Stimulated activated CD4-positive, alpha-beta T cell treated with anti-CD3 and anti-CD28 coated beads, TNF-alpha, amount 100 ng/mL, for 24 hours (primary cell): ENCODE data around the gene INVS.
"Not testable (repeated sequence)": the region's sequence is repeated elsewhere in the genome, so short reads cannot be mapped to it uniquely, and the experiment has no call there.

ENCODE experiments used
- DNase-seq, 3 experiments: peaks; one replicate each; pipeline ENCODE4 v3.0.0-alpha.2; 2020; ENCODE audit warnings: low read depth in 3 of 3

INVS gene

DNA sequence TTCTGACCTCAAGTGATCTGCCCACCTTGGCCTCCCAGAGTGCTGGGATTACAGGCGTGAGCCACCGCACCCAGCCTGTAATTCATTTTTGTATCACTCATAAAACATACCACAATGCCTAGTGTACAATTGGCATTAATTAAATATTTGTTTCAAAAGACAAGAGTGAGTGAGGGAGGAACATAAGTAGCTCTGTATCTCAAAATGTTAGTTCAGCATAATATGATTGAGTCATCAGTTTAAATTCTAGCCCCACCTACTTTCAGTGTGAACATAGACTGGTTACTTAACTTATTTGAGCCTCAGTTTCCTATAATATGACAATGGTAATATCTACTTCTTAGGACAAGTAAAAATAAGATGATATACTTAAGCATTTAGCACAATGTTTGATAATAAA, 26.9 kb downstream of the INVS start:
- no peak for DNase-seq

DNA sequence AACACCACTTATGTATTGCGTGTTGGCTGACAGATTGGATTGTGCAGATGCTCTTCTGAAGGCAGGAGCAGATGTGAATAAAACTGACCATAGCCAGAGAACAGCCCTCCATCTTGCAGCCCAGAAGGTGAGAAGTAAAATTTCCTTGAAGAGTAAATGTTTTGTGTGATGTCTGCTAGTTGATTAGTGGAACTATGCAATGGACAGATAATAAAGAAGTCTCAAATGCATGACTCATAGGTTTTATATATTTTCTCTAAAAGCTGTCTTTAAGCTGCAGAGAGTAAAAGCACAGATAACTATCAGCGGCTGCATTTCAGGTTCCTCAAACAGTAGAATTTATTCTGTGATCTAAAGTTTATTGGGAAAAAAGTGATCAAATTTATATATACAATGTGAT, 27.4 kb downstream of the INVS start:
- no peak for DNase-seq

DNA sequence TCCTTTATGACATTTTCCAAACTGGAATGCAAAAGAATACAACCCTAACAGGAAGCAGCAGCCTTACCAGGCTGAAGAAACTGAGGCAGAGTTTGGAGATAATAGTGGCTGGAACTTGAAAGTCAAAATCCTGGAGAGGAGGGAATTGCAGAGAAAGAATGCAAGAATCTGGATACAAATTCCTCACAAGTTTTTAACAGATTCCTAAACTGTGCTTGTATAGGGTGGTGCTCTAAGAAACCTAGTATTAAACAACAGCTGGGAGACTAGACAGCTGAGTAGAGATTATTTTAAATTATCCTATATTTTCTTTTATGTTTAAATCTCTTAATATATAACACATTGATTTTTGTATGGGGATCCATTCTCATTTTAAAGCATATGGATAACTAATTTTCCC, 30.7 kb downstream of the INVS start:
- no peak for DNase-seq

DNA sequence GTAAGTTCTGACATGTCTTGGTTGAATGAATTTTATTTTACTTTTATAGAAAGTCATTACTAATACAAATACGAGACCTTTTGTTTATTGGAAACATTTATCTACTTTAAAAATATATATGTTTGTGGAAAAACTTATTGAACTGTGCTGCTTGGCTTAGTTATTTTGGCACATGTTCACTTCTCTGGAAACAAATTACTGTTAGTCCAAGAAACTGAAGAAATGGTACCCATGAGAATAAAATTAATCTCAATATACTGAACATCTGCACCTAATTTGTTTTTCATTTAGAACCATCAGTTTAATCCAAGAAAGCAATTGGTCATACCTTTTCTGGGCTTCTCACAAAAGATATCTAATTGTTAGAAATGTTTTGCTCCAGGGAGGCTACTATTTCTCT, 32.2 kb downstream of the INVS start:
- no peak for DNase-seq

DNA sequence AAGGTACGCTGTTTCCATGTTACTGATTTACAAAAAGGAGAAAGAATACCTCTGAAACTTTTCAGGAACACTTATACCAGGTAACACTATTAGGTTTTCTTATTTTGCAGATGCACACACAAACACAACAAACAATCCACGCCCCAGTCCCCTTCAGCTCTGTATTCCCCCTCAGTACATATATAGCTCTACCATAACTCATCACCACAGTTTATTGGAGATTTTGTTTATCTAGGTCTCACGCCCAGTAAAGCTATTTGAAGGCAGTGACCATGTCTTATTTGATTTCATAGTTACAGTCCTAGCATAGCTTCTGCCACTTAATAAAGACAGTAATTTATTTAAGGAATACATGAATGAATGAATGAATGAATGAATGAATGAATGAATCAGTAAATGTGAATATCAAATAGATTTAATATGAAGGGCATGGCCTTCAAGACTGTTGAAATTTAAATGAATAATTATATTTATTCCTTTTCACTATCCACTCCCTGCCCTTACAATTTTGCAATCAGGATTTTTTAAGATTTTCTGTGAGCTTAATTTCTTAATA, 32.9 kb downstream of the INVS start:
- no peak for DNase-seq

DNA sequence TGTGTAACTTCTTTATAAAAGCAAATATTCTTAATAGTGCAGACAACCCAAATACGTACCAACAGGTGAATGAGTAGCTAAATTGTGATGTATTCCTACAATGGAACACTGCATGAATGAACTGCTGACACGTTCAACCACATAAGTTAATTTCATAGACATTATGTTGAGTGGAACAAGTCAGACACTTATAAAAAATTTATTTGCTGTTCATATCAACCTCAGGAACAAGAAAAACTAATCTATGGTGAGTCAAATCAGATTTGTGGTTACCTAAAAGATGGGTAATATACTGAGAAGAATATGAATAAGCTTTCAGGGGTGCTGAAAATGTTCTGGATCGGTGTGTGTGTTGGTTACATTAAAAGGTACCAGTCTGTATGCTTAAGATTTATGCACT, 35.7 kb downstream of the INVS start:
- DNase-seq, result no peak

DNA sequence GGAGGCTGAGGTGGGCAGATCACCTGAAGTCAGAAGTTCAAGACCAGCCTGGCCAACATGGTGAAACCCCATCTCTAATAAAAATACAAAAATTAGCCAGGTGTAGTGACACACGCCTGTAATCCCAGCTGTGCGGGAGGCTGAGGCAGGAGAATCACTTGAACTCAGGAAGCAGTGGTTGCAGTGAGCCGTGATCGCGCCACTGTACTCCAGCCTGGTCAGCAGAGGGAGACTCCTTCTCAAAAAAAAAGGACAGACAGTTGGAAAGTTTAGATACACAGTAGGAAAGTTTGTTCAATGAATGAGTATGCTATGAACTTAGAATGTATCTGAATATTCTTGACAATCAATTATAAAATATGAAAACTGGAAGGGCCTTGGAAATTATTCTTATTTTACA, 37.8 kb downstream of the INVS start:
- not testable (repeated sequence) for DNase-seq

DNA sequence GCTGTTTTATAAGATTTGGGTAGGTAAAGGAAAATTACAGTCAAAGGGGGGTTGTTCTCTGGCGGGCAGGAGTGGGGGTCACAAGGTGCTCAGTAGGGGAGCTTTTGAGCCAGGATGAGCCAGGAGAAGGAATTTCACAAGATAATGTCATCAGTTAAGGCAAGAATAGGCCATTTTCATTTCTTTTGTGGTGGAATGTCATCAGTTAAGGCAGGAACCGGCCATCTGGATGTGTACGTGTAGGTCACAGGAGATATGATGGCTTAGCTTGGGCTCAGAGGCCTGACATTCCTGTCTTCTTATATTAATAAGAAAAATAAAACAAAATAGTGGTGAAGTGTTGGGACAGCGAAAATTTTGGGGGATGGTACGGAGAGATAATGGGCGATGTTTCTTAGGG, 41.3 kb downstream of the INVS start:
- not testable (repeated sequence) for DNase-seq

DNA sequence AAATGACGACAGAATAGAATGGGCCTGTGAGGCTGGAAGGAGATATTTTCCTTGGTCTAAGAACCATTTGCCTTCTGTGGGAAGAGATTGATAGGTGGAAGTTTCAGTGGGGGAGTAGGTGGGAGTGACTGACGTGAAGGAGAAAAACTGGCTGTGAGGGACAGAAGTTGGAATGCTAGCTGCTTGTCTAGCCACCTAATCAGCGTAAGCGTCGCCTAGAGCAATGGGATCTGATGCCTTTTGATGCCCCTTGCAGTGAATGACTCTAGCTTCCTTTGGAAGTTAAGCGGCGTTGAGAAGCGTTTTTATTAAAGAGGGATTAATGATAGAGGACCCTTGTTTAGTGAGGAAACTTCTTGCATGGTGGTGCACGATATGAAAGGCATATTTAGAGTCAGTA, 42.8 kb downstream of the INVS start:
- not testable (repeated sequence) for DNase-seq

DNA sequence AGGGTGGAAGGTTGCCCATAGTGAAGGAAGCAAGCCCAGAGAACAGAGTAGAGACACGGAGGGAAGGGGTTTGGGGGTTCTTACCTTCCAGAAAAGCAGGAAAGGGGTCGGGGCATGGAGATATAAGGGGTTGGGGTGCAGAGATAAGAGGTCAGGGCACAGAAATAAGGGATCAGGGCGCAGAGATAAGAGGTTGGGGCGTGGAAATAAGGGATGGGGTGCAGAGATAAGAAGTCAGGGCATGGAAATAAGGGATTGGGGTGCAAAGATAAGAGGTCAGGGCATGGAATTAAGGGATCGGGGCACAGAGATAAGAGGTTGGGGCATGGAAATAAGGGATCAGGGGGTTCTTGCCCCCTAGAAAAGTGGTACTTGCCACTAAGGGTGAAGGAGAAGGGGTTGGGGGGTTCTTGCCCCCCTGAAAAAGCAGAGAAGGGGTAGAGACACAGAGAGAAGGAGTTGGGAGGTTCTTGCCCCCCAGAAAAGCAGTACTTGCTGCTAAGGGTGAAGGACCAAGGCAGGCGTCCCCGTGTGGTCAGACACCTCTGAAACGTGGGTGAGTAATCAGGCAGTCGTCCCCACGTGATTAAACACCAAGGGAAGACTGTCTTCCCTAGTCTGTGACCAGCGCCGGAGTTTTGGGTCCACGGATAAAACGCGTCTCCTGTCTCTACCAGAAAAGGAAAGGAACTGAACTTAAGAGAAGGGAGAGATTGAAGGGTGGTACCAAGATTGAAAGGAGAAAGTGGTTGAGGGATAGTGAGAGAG, 46.3 kb downstream of the INVS start:
- not testable (repeated sequence) for DNase-seq

DNA sequence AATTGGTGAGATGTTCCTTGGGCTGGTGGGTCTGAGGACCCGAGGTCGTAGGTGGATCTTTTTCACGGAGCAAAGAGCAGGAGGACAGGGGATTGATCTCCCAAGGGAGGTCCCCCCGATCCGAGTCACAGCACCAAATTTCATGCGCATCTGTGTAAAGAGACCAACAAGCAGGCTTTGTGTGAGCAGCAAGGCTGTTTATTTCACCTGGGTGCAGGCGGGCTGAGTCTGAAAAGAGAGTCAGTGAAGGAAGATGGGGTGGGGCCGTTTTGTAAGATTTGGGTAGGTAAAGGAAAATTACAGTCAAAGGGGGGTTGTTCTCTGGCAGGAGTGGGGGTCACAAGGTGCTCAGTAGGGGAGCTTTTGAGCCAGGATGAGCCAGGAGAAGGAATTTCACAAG, 46.9 kb downstream of the INVS start:
- not testable (repeated sequence) for DNase-seq

DNA sequence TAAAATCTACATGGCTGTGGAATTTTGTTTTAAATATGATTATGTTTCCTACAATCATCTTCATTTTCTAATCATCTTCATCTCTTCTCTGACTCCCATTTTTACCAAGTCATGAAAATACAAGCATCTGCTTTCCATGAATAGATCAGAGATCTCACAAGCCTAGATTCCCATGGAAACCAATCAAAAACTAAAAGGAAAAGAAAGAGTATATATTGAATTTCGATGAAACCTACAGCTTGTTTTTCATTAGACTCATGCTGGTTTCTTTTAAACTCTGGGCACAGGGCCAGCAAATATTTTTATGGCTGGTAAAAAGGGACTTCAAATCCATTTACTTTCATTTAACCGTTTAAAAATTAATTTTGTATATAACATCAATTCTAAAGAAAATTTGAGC, 51.2 kb downstream of the INVS start:
- no peak for DNase-seq

DNA sequence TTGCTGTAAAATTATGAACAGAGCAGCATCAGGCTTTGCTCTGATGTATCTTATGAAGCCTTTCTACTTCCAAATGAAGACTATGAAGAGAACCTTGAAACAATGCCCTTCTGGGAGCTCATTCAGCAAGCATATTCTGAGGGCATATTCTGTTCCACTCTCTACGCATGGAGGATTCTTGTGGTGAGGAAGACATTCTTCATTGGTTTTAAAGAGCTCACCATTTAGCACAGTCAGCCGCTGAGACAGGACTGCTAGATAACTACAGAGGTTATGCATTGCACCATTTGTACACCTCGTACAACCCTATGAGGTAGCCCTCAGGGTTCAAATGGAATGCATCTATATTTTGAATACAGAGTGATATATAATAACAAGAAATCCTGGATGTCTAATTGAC, 61.0 kb downstream of the INVS start:
- no peak for DNase-seq

DNA sequence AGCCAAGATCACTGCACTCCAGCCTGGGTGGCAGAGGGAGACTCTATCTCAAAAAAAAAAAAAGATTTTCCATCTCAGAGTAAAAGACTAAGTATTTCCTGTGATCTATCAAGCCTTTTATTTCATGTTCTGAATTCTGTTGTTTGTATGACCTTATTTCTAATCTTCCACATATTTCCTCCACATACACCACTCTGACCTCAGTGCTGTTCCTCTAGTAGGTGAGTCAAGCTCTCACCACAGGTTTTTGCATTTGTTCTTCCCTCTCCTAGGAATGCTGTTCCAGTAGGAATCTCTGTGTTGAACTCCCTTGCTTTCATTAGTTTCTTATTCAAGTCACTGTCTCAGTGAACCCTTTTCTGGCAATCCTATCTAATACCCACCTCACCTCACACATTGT, 68.1 kb downstream of the INVS start:
- no peak for DNase-seq

DNA sequence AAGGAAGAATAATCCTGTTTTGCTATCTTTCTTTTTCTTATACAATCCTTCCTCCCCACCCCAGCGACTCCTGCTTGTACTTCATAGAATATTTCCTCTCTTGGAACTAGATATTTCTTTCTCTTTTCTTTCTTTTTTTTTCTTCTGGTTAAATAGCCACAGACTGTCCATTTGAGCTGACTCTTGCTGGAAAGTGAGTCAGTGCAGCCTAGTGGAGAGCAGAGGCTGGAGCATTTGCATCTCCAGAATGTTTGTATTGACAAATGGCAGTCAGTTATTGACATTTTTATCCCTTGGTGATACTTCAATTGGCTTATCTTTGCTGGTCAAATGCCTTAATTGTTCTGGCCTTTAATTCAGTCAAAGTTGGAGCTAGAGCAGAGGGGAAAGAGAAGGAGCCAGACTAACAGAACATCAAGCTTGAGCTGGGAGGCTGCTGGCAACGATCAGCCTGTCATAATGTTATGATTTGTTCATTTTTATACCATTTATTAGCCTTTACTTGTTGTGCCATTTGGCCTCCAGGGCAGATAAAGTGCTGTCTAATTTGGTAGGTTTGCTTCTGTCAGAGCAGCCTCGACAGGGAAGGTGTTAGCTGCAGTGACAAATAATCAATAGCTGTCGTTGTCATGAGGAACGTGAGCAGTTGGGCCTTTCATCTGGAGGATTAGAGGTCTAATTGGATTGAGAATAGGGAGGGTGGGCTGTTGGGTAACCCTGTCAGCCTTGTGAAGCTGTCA, 69.0 kb downstream of the INVS start:
- DNase-seq, result no peak

DNA sequence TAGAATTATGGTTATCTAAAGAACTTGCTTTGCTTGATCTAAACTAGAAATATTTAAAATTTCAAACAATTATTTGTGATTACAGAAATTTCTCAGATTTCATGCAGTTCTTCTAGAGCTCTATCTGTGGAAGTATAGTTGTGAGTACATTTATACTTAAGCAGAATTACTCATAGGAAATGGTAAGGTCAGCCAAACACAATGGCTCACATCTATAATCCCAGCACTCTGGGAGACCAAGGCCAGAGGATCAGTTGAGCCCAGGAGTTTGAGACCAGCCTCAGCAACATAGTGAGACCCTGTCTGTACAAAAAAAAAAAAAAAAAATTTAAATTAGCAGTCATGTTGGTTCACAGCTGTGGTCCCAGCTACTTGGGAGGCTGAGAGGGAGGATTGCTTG, 71.0 kb downstream of the INVS start:
- DNase-seq, result no peak

DNA sequence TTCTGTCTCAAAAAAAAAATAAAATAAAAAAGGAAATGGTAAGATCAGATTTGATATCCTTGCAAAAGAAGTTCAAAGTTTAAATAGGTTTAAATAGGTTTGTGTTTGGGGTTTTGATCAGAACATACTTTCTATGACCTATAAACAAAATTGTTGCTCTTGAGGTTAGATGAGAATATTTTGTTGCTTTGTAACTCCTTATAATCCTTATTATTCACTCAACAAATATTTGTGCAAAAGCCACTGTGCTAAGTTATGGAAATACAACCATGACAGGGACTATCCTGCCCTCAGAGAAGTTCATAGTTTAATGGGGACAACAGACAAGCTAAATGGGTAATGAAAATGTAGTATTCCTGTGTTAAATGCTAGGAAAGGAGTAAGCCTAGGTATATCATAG, 71.5 kb downstream of the INVS start:
- DNase-seq, result no peak

DNA sequence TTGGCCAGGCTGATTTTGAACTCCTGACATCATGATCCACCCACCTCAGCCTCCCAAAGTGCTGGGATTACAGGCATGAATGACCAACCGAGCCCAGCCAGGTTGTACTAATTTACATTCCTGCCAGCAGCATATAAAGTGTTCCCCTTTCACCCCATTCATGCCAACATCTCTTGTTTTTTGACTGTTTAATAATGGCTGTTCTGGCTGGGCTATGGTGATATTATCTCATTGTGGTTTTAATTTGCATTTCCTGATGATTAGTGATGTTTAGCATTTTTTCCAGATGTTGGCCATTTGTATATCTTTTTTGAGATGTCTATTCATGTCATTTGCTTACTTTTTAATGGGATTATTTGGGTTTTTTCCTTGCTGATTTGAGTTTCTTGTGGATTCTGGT, 87.3 kb downstream of the INVS start:
- no peak for DNase-seq

DNA sequence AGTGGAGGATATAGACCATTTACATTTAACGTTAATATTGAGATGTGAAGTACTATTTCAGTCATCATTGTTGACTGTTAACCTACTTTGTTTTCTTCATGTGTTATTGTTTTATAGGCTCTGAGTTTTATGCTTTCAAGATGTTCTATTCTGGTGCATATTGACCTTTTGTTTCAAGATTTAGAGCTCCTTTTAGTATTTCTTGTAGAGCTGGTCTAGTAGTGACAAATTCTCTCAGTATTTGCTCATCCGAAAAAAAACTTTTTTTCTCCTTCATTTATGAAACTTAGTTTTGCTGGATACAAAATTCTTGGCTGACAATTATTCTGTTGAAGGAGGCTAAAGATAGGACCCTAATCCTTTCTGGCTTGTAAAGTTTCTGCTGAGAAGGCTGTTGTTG, 91.3 kb downstream of the INVS start:
- DNase-seq, result no peak

DNA sequence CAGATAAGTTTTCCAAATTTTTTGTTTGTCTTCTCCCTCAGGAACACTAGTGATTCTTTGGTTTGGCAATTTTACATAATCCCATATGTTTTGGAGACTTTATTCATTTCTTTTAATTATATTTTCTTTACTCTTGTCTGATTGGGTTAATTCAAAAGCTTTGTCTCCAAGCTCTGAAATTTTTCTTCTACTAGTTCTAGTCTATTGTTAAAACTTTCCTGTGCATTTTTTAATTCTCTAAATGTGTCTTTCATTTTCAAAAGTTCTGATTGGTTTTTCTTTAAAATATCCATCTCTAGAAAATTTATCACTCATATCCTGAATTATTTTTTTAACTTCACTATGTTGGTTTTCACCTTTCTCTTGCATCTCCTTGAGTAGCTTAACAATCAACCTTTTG, 92.2 kb downstream of the INVS start:
- DNase-seq, result no peak

DNA sequence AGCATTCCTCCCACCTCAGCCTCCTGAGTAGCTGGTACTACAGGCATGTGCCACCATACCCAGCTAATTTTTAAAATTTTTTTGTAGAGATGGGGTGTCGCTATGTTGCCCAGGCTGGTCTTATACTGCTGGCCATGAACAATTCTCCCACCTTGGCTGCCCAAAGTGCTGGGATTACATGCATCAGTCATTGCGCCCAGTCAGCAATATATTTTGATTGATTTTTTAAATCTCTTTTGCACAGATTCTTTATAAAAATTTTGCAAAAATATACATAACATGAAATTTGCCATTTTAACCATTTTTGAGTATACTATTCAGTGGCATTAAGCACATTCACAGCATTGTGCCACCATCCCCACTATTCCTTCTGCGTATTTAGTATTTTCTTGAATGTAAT, 94.0 kb downstream of the INVS start:
- DNase-seq, result no peak

DNA sequence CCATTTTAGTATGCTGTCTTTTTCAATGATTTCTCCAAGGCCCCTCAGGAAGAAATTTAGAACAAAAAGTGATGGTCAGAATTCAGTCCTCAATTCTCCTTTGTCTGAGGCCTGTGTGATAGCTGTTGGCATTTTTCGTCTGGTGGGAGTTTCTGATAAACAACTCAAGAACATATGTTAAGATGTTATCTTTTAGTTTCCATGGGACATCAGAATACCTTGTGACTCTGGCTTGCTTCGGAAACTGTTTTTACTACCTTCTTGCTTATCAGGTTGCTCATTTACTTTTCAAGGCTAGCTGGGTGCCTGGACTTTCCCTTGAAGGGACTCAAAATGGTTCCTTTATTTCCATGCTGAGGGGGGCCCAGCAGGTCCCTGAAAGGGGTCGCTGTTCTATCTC, 97.2 kb downstream of the INVS start:
- DNase-seq, result no peak

DNA sequence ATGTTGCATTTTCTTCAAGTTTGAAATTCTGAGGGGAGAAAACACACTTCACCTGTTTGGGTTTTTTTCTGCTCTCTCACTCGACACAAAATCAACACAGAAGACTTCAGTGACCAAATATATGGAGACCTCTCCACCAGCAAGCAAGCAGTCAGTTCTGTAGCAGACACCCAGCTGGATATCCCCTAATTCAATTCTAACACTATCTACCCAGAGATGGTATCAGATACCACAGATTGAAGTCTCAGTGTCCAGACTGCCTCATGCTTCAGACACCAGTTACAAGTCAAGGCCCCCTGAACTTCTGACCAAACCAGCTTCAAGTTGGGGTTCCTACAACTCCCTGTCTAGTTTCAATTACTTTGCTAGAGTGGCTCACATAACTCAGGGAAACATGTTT, 97.8 kb downstream of the INVS start:
- no peak for DNase-seq
